Vagina (tissue), 2 donors: ENCODE measurements around the gene EIF5A. TPM values are rescaled to one million over a fixed set of nuclear protein-coding genes. Genes with fewer than 3 reads are reported as not detected.
A peak's percentile ranks its signal among the peaks of the same experiment; 100 is the strongest.

Experiments used
- DNase-seq, 2 donors: peaks; one replicate each; pipeline ENCODE4 v3.0.0-alpha.2; 2017; ENCODE audit errors: extremely low spot score in 2 of 2
- H3K27ac ChIP-seq: fragments of 200-600 bp; sonication (generic); one replicate; pipeline ENCODE4 v1.5.1; 2019
- H3K27me3 ChIP-seq: fragments of 200-600 bp; sonication (generic); one replicate; pipeline ENCODE4 v1.5.1; 2019
- H3K36me3 ChIP-seq, 2 donors: fragments of 200-600 bp; sonication (generic); one replicate each; pipeline ENCODE4 v1.5.1; 2017 to 2019
- H3K4me1 ChIP-seq: fragments of 200-600 bp; sonication (generic); one replicate; pipeline ENCODE4 v1.5.1; 2019
- H3K4me3 ChIP-seq, 2 donors: fragments of 200-600 bp; sonication (generic); 1 replicate in 1 of 2; 2 replicates in 1 of 2; pipeline ENCODE4 v1.5.1; 2016 to 2019
- H3K9me3 ChIP-seq: fragments of 200-600 bp; sonication (generic); one replicate; pipeline ENCODE4 v1.5.1; 2019
- CTCF ChIP-seq, 3 experiments: fragments of 450-650 bp in 2 of 3; fragments of 200-600 bp in 1 of 3; sonication (generic) in 1 of 3; IDR thresholded peaks; one replicate each; pipeline ENCODE4 v1.5.1; 2017 to 2019; ENCODE audit warnings: antibody characterized with exemption in 3 of 3, mild to moderate bottlenecking in 2 of 3, moderate library complexity in 2 of 3
- POLR2A ChIP-seq, 2 donors: fragments of 450-650 bp; IDR thresholded peaks; one replicate each; pipeline ENCODE4 v1.6.1; 2017; ENCODE audit warnings: antibody characterized with exemption in 2 of 2, mild to moderate bottlenecking in 2 of 2, moderate library complexity in 2 of 2
- POLR2AphosphoS5 ChIP-seq, 2 donors: sonication (generic); formaldehyde crosslinking; IDR thresholded peaks; one replicate each; pipeline ENCODE4 v1.9.0; 2017; ENCODE audit warnings: antibody characterized with exemption in 2 of 2, mild to moderate bottlenecking in 2 of 2, low read depth in 1 of 2; ENCODE audit not compliant: insufficient read depth in 1 of 2
- intact Hi-C: fragments of 100-400 bp; cut with DNase I; formaldehyde crosslinking; loops from one replicate; pipeline ENCODE4 v1.15.1; 2023
- total RNA-seq: library from RNA; depleted of rRNA; stranded (reverse); fragments of >200 nt; gene quantifications from one replicate; pipeline ENCODE4 v1.2.3, GENCODE V29; 2016

The EIF5A gene
- total RNA-seq, 1 donor from 2014 or later, result 238 TPM

DNA sequence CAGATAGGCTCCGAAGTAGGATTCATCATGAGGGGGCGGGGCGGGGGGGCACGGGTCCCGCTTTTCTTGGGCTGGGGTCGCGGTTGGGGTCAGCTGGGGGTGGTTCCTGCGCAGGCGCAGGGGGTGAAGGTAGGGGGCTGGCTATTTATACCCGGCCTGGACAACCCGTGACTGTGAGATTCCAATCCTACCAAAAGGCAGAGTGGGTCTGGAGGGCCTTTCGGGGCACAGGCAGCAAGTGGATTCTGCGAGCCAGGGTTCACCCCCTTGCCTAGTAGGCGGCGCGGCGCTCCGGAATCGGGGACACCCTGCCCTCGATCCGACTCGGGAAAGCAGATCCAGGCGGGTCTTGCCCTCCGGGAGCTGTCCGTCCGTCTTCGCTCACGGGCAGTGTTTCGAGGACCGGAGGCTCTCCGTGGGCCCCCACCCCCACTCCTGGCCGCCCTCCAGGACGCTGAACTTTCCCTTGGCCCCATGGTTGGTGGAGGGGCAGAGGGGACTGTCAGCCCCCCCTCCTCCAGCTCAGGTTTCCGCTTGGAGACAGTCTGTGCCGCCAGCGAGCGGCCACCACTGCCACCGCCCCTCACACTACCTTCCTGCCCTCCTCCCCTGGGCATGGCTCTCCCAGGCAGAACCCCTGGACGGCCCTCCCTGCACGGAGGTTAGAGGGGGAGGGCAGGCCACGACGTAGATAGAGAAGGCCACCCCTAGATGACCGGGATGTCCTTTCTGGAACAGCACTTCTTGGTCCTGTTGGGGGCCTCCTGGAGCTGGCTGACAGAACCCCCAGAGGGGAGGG, 25.3 kb upstream of the EIF5A start:
- no peak for DNase-seq
- intact Hi-C loops, result loop anchor here (2.0 kb wide), 1 partner anchor 15 kb away; no protein-coding TSS in a partner anchor
- H3K27ac ChIP-seq, result peak overlapping the region; percentile 52

DNA sequence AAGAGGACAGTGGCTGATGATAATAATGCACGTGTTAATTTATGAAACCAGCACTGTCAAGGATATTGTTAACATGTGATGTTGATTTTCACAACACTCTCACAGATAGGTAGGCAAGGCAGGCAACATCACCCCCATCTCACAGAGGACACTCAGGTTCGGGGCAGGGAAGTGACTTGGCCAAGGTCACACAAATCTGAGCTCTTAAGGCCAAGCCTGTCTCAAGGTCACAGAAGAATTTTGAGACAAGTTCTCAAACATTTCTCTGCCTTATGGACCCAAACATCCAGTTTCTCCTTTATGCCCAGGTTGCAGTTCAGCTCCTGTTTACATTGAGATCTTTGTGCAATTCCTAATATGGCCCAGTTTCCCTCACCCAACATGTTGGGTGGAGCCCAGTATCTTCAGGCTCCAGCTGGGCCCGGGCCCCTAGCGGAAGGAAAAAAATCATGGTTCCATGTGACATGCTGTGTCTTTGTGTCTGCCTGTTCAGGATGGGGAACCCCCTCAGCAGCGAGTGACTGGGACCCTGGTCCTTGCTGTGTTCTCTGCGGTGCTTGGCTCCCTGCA, 24.6 kb upstream of the EIF5A start:
- peak overlapping the region; percentile 52 for H3K27ac ChIP-seq
- no peaks in the 10 kb centered on the region for H3K9me3 ChIP-seq
- H3K36me3 ChIP-seq, result no peaks in the 10 kb centered on the region
- no peak for TF ChIP-seq CTCF (IDR thresholded peaks at IDR 0.05)
- TF ChIP-seq POLR2A (IDR thresholded peaks at IDR 0.05), result no peak
- TF ChIP-seq POLR2AphosphoS5 (IDR thresholded peaks at IDR 0.05; ENCODE audit: insufficient read depth in 1 of 2, low read depth in 1 of 2), result no peak
- H3K4me1 ChIP-seq, result peaks cover 24% of the 10 kb centered on the region
- DNase-seq, result no peak
- intact Hi-C loops, result no loop called here
- H3K27me3 ChIP-seq, result no peaks in the 10 kb centered on the region
- peak overlapping the region; percentile 43 for H3K4me3 ChIP-seq

More for the DNA sequence above, 25.3 kb upstream of the EIF5A start:
- H3K4me1 ChIP-seq, result peaks cover 24% of the 10 kb centered on the region
- H3K4me3 ChIP-seq, result peak overlapping the region; percentile 43
- no peaks in the 10 kb centered on the region for H3K27me3 ChIP-seq
- TF ChIP-seq POLR2AphosphoS5 (IDR thresholded peaks at IDR 0.05; ENCODE audit: insufficient read depth in 1 of 2, low read depth in 1 of 2), result peak in 1 of 2 donors; percentile 23
- TF ChIP-seq CTCF (IDR thresholded peaks at IDR 0.05), result no peak
- TF ChIP-seq POLR2A (IDR thresholded peaks at IDR 0.05), result no peak
- H3K36me3 ChIP-seq, result no peaks in the 10 kb centered on the region
- H3K9me3 ChIP-seq, result no peaks in the 10 kb centered on the region

GRCh38 chr17:7283471-7284216, 23.8 kb upstream of the EIF5A start:
- TF ChIP-seq POLR2AphosphoS5 (IDR thresholded peaks at IDR 0.05; ENCODE audit: insufficient read depth in 1 of 2, low read depth in 1 of 2) (no peak), CTCF (IDR thresholded peaks at IDR 0.05) (no peak), POLR2A (IDR thresholded peaks at IDR 0.05) (no peak)
- Histone ChIP-seq H3K36me3 (no peaks in the 10 kb centered on the region), H3K27me3 (no peaks in the 10 kb centered on the region), H3K4me1 (peaks cover 24% of the 10 kb centered on the region), H3K4me3 (no peak overlapping the region), H3K9me3 (no peaks in the 10 kb centered on the region), H3K27ac (no peak overlapping the region)
- no peak for DNase-seq
- intact Hi-C loops, result no loop called here

GRCh38 chr17:7284911-7285310, 22.5 kb upstream of the EIF5A start:
- DNase-seq, result no peak
- H3K4me1 ChIP-seq, result peaks cover 24% of the 10 kb centered on the region
- intact Hi-C loops, result no loop called here
- no peaks in the 10 kb centered on the region for H3K36me3 ChIP-seq
- H3K27ac ChIP-seq, result no peak overlapping the region
- no peak for TF ChIP-seq POLR2A (IDR thresholded peaks at IDR 0.05)
- TF ChIP-seq CTCF (IDR thresholded peaks at IDR 0.05), result no peak
- TF ChIP-seq POLR2AphosphoS5 (IDR thresholded peaks at IDR 0.05; ENCODE audit: insufficient read depth in 1 of 2, low read depth in 1 of 2), result no peak
- no peaks in the 10 kb centered on the region for H3K9me3 ChIP-seq
- H3K27me3 ChIP-seq, result no peaks in the 10 kb centered on the region
- H3K4me3 ChIP-seq, result no peak overlapping the region
